Muscle layer of colon (tissue), 2 donors: ENCODE results near the gene GPR143.

Source experiments
- H3K27ac ChIP-seq: one replicate; pipeline ENCODE4 v1.7.0; 2013; ENCODE audit warnings: low read depth, mild to moderate bottlenecking, low read length, moderate library complexity
- H3K27me3 ChIP-seq, 2 donors: one replicate each; pipeline ENCODE4 v1.7.0; 2013; ENCODE audit warnings: low read length in 2 of 2, mild to moderate bottlenecking in 2 of 2; ENCODE audit not compliant: insufficient read depth in 2 of 2, control insufficient read depth in 1 of 2
- H3K36me3 ChIP-seq: one replicate; pipeline ENCODE4 v1.7.0; 2013; ENCODE audit warnings: mild to moderate bottlenecking, low read length; ENCODE audit not compliant: insufficient read depth
- H3K4me1 ChIP-seq: one replicate; pipeline ENCODE4 v1.7.0; 2013; ENCODE audit warnings: mild to moderate bottlenecking, low read length; ENCODE audit not compliant: insufficient read depth
- H3K4me3 ChIP-seq, 2 donors: one replicate each; pipeline ENCODE4 v1.7.0; 2013; ENCODE audit warnings: low read length in 2 of 2, low read depth in 1 of 2, mild to moderate bottlenecking in 1 of 2, moderate library complexity in 1 of 2
- H3K9ac ChIP-seq: one replicate; pipeline ENCODE4 v1.7.0; 2013; ENCODE audit warnings: low read length
- H3K9me3 ChIP-seq: one replicate; pipeline ENCODE4 v1.7.0; 2013; ENCODE audit warnings: mild to moderate bottlenecking, low read length
- donor health status: abdominal sarcoma.
- donor health status: Adenocarcinoma of cecum.

GPR143 gene

GRCh38 chrX:9765072-9765736 is 443 bp downstream of the GPR143 start:
- Histone ChIP-seq H3K9ac (no peak overlapping the region), H3K9me3 (no peaks in the 10 kb centered on the region), H3K36me3 (no peaks in the 10 kb centered on the region), H3K4me3 (no peak overlapping the region), H3K27me3 (peaks cover 0 to 16% of the 10 kb centered on the region in 2 donors), H3K4me1 (no peaks in the 10 kb centered on the region), H3K27ac (no peak overlapping the region)

- Histone ChIP-seq H3K27ac (no peak overlapping the region), H3K4me1 (no peaks in the 10 kb centered on the region), H3K4me3 (no peak overlapping the region), H3K9me3 (no peaks in the 10 kb centered on the region), H3K9ac (no peak overlapping the region), H3K36me3 (no peaks in the 10 kb centered on the region), H3K27me3 (peaks cover 0 to 5% of the 10 kb centered on the region in 2 donors)
Observed at GRCh38 chrX:9759337-9759736, 6.3 kb downstream of the GPR143 start.

- Histone ChIP-seq H3K27me3 (no peaks in the 10 kb centered on the region), H3K27ac (no peak overlapping the region), H3K4me3 (no peak overlapping the region), H3K9me3 (no peaks in the 10 kb centered on the region), H3K4me1 (no peaks in the 10 kb centered on the region), H3K36me3 (no peaks in the 10 kb centered on the region), H3K9ac (no peak overlapping the region)
Observed at GRCh38 chrX:9758021-9758638, 7.5 kb downstream of the GPR143 start.

- H3K4me3 ChIP-seq, result no peak overlapping the region
- H3K36me3 ChIP-seq, result no peaks in the 10 kb centered on the region
- no peak overlapping the region for H3K9ac ChIP-seq
- no peaks in the 10 kb centered on the region for H3K9me3 ChIP-seq
- no peak overlapping the region for H3K27ac ChIP-seq
- H3K4me1 ChIP-seq, result no peaks in the 10 kb centered on the region
- no peaks in the 10 kb centered on the region for H3K27me3 ChIP-seq
Observed at GRCh38 chrX:9757366-9757765, 8.3 kb downstream of the GPR143 start.

- H3K9me3 ChIP-seq, result no peaks in the 10 kb centered on the region
Observed at GRCh38 chrX:9749146-9749692, 16.4 kb downstream of the GPR143 start.

GRCh38 chrX:9747644-9748043 is 18.0 kb downstream of the GPR143 start:
- H3K4me1 ChIP-seq, result no peaks in the 10 kb centered on the region

More at GRCh38 chrX:9749146-9749692, 16.4 kb downstream of the GPR143 start:
- H3K27ac ChIP-seq, result no peak overlapping the region
- no peaks in the 10 kb centered on the region for H3K27me3 ChIP-seq
- H3K4me1 ChIP-seq, result no peaks in the 10 kb centered on the region
- H3K4me3 ChIP-seq, result no peak overlapping the region
- no peaks in the 10 kb centered on the region for H3K36me3 ChIP-seq
- H3K9ac ChIP-seq, result no peak overlapping the region

GRCh38 chrX:9746148-9746888 is 19.3 kb downstream of the GPR143 start:
- H3K27ac ChIP-seq, result no peak overlapping the region
- no peaks in the 10 kb centered on the region for H3K36me3 ChIP-seq
- H3K27me3 ChIP-seq, result no peaks in the 10 kb centered on the region
- H3K9me3 ChIP-seq, result no peaks in the 10 kb centered on the region
- no peaks in the 10 kb centered on the region for H3K4me1 ChIP-seq
- H3K4me3 ChIP-seq, result no peak overlapping the region
- H3K9ac ChIP-seq, result no peak overlapping the region

More at GRCh38 chrX:9747644-9748043, 18.0 kb downstream of the GPR143 start:
- H3K9ac ChIP-seq, result no peak overlapping the region
- no peaks in the 10 kb centered on the region for H3K36me3 ChIP-seq
- no peak overlapping the region for H3K27ac ChIP-seq
- no peaks in the 10 kb centered on the region for H3K27me3 ChIP-seq
- no peaks in the 10 kb centered on the region for H3K9me3 ChIP-seq
- no peak overlapping the region for H3K4me3 ChIP-seq

GRCh38 chrX:9745417-9746115 is 20.1 kb downstream of the GPR143 start:
- H3K27me3 ChIP-seq, result no peaks in the 10 kb centered on the region
- H3K36me3 ChIP-seq, result no peaks in the 10 kb centered on the region
- H3K9ac ChIP-seq, result no peak overlapping the region
- no peaks in the 10 kb centered on the region for H3K4me1 ChIP-seq
- no peak overlapping the region for H3K27ac ChIP-seq
- H3K9me3 ChIP-seq, result no peaks in the 10 kb centered on the region
- H3K4me3 ChIP-seq, result no peak overlapping the region

- Histone ChIP-seq H3K36me3 (no peaks in the 10 kb centered on the region), H3K9ac (no peak overlapping the region), H3K27me3 (peaks cover 0 to 4% of the 10 kb centered on the region in 2 donors), H3K9me3 (peaks cover 2% of the 10 kb centered on the region), H3K4me1 (no peaks in the 10 kb centered on the region), H3K27ac (no peak overlapping the region), H3K4me3 (no peak overlapping the region)
Observed at GRCh38 chrX:9739130-9739529, 26.5 kb downstream of the GPR143 start.

- Histone ChIP-seq H3K9ac (no peak overlapping the region), H3K4me3 (no peak overlapping the region), H3K4me1 (no peaks in the 10 kb centered on the region), H3K9me3 (peaks cover 3% of the 10 kb centered on the region), H3K27ac (no peak overlapping the region), H3K36me3 (no peaks in the 10 kb centered on the region), H3K27me3 (peaks cover 0 to 4% of the 10 kb centered on the region in 2 donors)
Observed at GRCh38 chrX:9738151-9738550, 27.5 kb downstream of the GPR143 start.

GRCh38 chrX:9737363-9737762 is 28.3 kb downstream of the GPR143 start:
- H3K36me3 ChIP-seq, result no peaks in the 10 kb centered on the region
- no peak overlapping the region for H3K9ac ChIP-seq
- peaks cover 3% of the 10 kb centered on the region for H3K9me3 ChIP-seq
- peaks cover 0 to 4% of the 10 kb centered on the region in 2 donors for H3K27me3 ChIP-seq
- no peaks in the 10 kb centered on the region for H3K4me1 ChIP-seq
- no peak overlapping the region for H3K4me3 ChIP-seq
- no peak overlapping the region for H3K27ac ChIP-seq
